ENCODE results near the gene PARVA.

Gene PARVA

GRCh38 chr11:12483604-12484003 is 106.2 kb downstream of the PARVA start:
- Histone ChIP-seq H3K4me1 (ENCODE audit: control insufficient read depth in 5 of 5, insufficient read depth in 5 of 5, low read length in 5 of 5) (peaks cover 3 to 16% (median 12%) of the 10 kb centered on the region in 5 donors), H3K4me3 (ENCODE audit: low read depth in 1 of 5, low read length in 5 of 5) (no peak overlapping the region), H3K27me3 (ENCODE audit: control insufficient read depth in 5 of 5, insufficient read depth in 4 of 5, low read length in 5 of 5) (no peaks in the 10 kb centered on the region), H3K36me3 (ENCODE audit: control insufficient read depth in 5 of 5, insufficient read depth in 5 of 5, low read length in 5 of 5) (peaks cover 10 to 27% (median 18%) of the 10 kb centered on the region in 5 donors), H3K9me3 (ENCODE audit: control insufficient read depth in 5 of 5, low read length in 5 of 5) (peaks cover 0 to under 1% (median 0%) of the 10 kb centered on the region in 5 donors), H3K27ac (ENCODE audit: low read depth, low read length) (peak overlapping the region; percentile 29), H3K9ac (ENCODE audit: low read length in 5 of 5) (peak overlapping the region in 1 of 5 donors; percentile 40)

- H3K27ac ChIP-seq (ENCODE audit: low read depth, low read length), result no peak overlapping the region
- H3K9me3 ChIP-seq (ENCODE audit: control insufficient read depth in 5 of 5, low read length in 5 of 5), result peaks cover 0 to 12% (median 2%) of the 10 kb centered on the region in 5 donors
- H3K4me3 ChIP-seq (ENCODE audit: low read depth in 1 of 5, low read length in 5 of 5), result no peak overlapping the region
- H3K4me1 ChIP-seq (ENCODE audit: control insufficient read depth in 5 of 5, insufficient read depth in 5 of 5, low read length in 5 of 5), result peaks cover 3 to 16% (median 12%) of the 10 kb centered on the region in 5 donors
- H3K36me3 ChIP-seq (ENCODE audit: control insufficient read depth in 5 of 5, insufficient read depth in 5 of 5, low read length in 5 of 5), result peaks cover 3 to 12% (median 12%) of the 10 kb centered on the region in 5 donors
- no peaks in the 10 kb centered on the region for H3K27me3 ChIP-seq (ENCODE audit: control insufficient read depth in 5 of 5, insufficient read depth in 4 of 5, low read length in 5 of 5)
- no peak overlapping the region for H3K9ac ChIP-seq (ENCODE audit: low read length in 5 of 5)
Observed at GRCh38 chr11:12485328-12485727, 108.0 kb downstream of the PARVA start.

GRCh38 chr11:12489246-12489772 is 111.9 kb downstream of the PARVA start:
- peaks cover 0 to 7% (median under 1%) of the 10 kb centered on the region in 5 donors for H3K4me1 ChIP-seq (ENCODE audit: control insufficient read depth in 5 of 5, insufficient read depth in 5 of 5, low read length in 5 of 5)
- no peak overlapping the region for H3K27ac ChIP-seq (ENCODE audit: low read depth, low read length)
- H3K4me3 ChIP-seq (ENCODE audit: low read depth in 1 of 5, low read length in 5 of 5), result no peak overlapping the region
- no peak overlapping the region for H3K9ac ChIP-seq (ENCODE audit: low read length in 5 of 5)
- peaks cover 0 to 9% (median 0%) of the 10 kb centered on the region in 5 donors for H3K36me3 ChIP-seq (ENCODE audit: control insufficient read depth in 5 of 5, insufficient read depth in 5 of 5, low read length in 5 of 5)
- no peaks in the 10 kb centered on the region for H3K27me3 ChIP-seq (ENCODE audit: control insufficient read depth in 5 of 5, insufficient read depth in 4 of 5, low read length in 5 of 5)
- H3K9me3 ChIP-seq (ENCODE audit: control insufficient read depth in 5 of 5, low read length in 5 of 5), result peaks cover 0 to 12% (median 2%) of the 10 kb centered on the region in 5 donors

- peaks cover 0 to 2% (median 0%) of the 10 kb centered on the region in 5 donors for H3K9me3 ChIP-seq (ENCODE audit: control insufficient read depth in 5 of 5, low read length in 5 of 5)
- H3K9ac ChIP-seq (ENCODE audit: low read length in 5 of 5), result no peak overlapping the region
- no peak overlapping the region for H3K4me3 ChIP-seq (ENCODE audit: low read depth in 1 of 5, low read length in 5 of 5)
- H3K36me3 ChIP-seq (ENCODE audit: control insufficient read depth in 5 of 5, insufficient read depth in 5 of 5, low read length in 5 of 5), result peaks cover 0 to 18% (median 5%) of the 10 kb centered on the region in 5 donors
- H3K4me1 ChIP-seq (ENCODE audit: control insufficient read depth in 5 of 5, insufficient read depth in 5 of 5, low read length in 5 of 5), result peaks cover 0 to 36% (median 14%) of the 10 kb centered on the region in 5 donors
- H3K27ac ChIP-seq (ENCODE audit: low read depth, low read length), result no peak overlapping the region
- no peaks in the 10 kb centered on the region for H3K27me3 ChIP-seq (ENCODE audit: control insufficient read depth in 5 of 5, insufficient read depth in 4 of 5, low read length in 5 of 5)
Observed at GRCh38 chr11:12494699-12495098, 117.3 kb downstream of the PARVA start.

GRCh38 chr11:12496181-12497025 is 119.0 kb downstream of the PARVA start:
- H3K27ac ChIP-seq (ENCODE audit: low read depth, low read length), result peak overlapping the region; percentile 47
- peaks cover 0 to 36% (median 14%) of the 10 kb centered on the region in 5 donors for H3K4me1 ChIP-seq (ENCODE audit: control insufficient read depth in 5 of 5, insufficient read depth in 5 of 5, low read length in 5 of 5)
- no peaks in the 10 kb centered on the region for H3K9me3 ChIP-seq (ENCODE audit: control insufficient read depth in 5 of 5, low read length in 5 of 5)
- H3K9ac ChIP-seq (ENCODE audit: low read length in 5 of 5), result no peak overlapping the region
- peaks cover 0 to 21% (median 9%) of the 10 kb centered on the region in 5 donors for H3K36me3 ChIP-seq (ENCODE audit: control insufficient read depth in 5 of 5, insufficient read depth in 5 of 5, low read length in 5 of 5)
- H3K27me3 ChIP-seq (ENCODE audit: control insufficient read depth in 5 of 5, insufficient read depth in 4 of 5, low read length in 5 of 5), result no peaks in the 10 kb centered on the region
- H3K4me3 ChIP-seq (ENCODE audit: low read depth in 1 of 5, low read length in 5 of 5), result no peak overlapping the region

GRCh38 chr11:12497431-12497830 is 120.1 kb downstream of the PARVA start:
- H3K4me3 ChIP-seq (ENCODE audit: low read depth in 1 of 5, low read length in 5 of 5), result no peak overlapping the region
- H3K27ac ChIP-seq (ENCODE audit: low read depth, low read length), result no peak overlapping the region
- H3K4me1 ChIP-seq (ENCODE audit: control insufficient read depth in 5 of 5, insufficient read depth in 5 of 5, low read length in 5 of 5), result peaks cover 0 to 36% (median 14%) of the 10 kb centered on the region in 5 donors
- no peaks in the 10 kb centered on the region for H3K27me3 ChIP-seq (ENCODE audit: control insufficient read depth in 5 of 5, insufficient read depth in 4 of 5, low read length in 5 of 5)
- peaks cover 0 to 21% (median 9%) of the 10 kb centered on the region in 5 donors for H3K36me3 ChIP-seq (ENCODE audit: control insufficient read depth in 5 of 5, insufficient read depth in 5 of 5, low read length in 5 of 5)
- no peaks in the 10 kb centered on the region for H3K9me3 ChIP-seq (ENCODE audit: control insufficient read depth in 5 of 5, low read length in 5 of 5)
- no peak overlapping the region for H3K9ac ChIP-seq (ENCODE audit: low read length in 5 of 5)

GRCh38 chr11:12499071-12499470 is 121.7 kb downstream of the PARVA start:
- Histone ChIP-seq H3K27ac (ENCODE audit: low read depth, low read length) (peak overlapping the region; percentile 56), H3K4me1 (ENCODE audit: control insufficient read depth in 5 of 5, insufficient read depth in 5 of 5, low read length in 5 of 5) (peaks cover 4 to 44% (median 21%) of the 10 kb centered on the region in 5 donors), H3K9ac (ENCODE audit: low read length in 5 of 5) (no peak overlapping the region), H3K27me3 (ENCODE audit: control insufficient read depth in 5 of 5, insufficient read depth in 4 of 5, low read length in 5 of 5) (no peaks in the 10 kb centered on the region), H3K4me3 (ENCODE audit: low read depth in 1 of 5, low read length in 5 of 5) (no peak overlapping the region), H3K36me3 (ENCODE audit: control insufficient read depth in 5 of 5, insufficient read depth in 5 of 5, low read length in 5 of 5) (peaks cover 0 to 23% (median 13%) of the 10 kb centered on the region in 5 donors), H3K9me3 (ENCODE audit: control insufficient read depth in 5 of 5, low read length in 5 of 5) (no peaks in the 10 kb centered on the region)

GRCh38 chr11:12502046-12502445 is 124.7 kb downstream of the PARVA start:
- H3K9ac ChIP-seq (ENCODE audit: low read length in 5 of 5), result no peak overlapping the region
- H3K36me3 ChIP-seq (ENCODE audit: control insufficient read depth in 5 of 5, insufficient read depth in 5 of 5, low read length in 5 of 5), result peaks cover 7 to 32% (median 25%) of the 10 kb centered on the region in 5 donors
- H3K27ac ChIP-seq (ENCODE audit: low read depth, low read length), result no peak overlapping the region
- no peaks in the 10 kb centered on the region for H3K27me3 ChIP-seq (ENCODE audit: control insufficient read depth in 5 of 5, insufficient read depth in 4 of 5, low read length in 5 of 5)
- no peak overlapping the region for H3K4me3 ChIP-seq (ENCODE audit: low read depth in 1 of 5, low read length in 5 of 5)
- peaks cover 2 to 20% (median 14%) of the 10 kb centered on the region in 5 donors for H3K4me1 ChIP-seq (ENCODE audit: control insufficient read depth in 5 of 5, insufficient read depth in 5 of 5, low read length in 5 of 5)
- H3K9me3 ChIP-seq (ENCODE audit: control insufficient read depth in 5 of 5, low read length in 5 of 5), result no peaks in the 10 kb centered on the region

- Histone ChIP-seq H3K4me3 (ENCODE audit: low read depth in 1 of 5, low read length in 5 of 5) (no peak overlapping the region), H3K27me3 (ENCODE audit: control insufficient read depth in 5 of 5, insufficient read depth in 4 of 5, low read length in 5 of 5) (no peaks in the 10 kb centered on the region), H3K9me3 (ENCODE audit: control insufficient read depth in 5 of 5, low read length in 5 of 5) (no peaks in the 10 kb centered on the region), H3K27ac (ENCODE audit: low read depth, low read length) (no peak overlapping the region), H3K4me1 (ENCODE audit: control insufficient read depth in 5 of 5, insufficient read depth in 5 of 5, low read length in 5 of 5) (peaks cover 4 to 31% (median 23%) of the 10 kb centered on the region in 5 donors), H3K36me3 (ENCODE audit: control insufficient read depth in 5 of 5, insufficient read depth in 5 of 5, low read length in 5 of 5) (peaks cover 7 to 28% (median 20%) of the 10 kb centered on the region in 5 donors), H3K9ac (ENCODE audit: low read length in 5 of 5) (no peak overlapping the region)
Observed at GRCh38 chr11:12503039-12503484, 125.7 kb downstream of the PARVA start.

- H3K27me3 ChIP-seq (ENCODE audit: control insufficient read depth in 5 of 5, insufficient read depth in 4 of 5, low read length in 5 of 5), result no peaks in the 10 kb centered on the region
- H3K27ac ChIP-seq (ENCODE audit: low read depth, low read length), result no peak overlapping the region
- no peak overlapping the region for H3K4me3 ChIP-seq (ENCODE audit: low read depth in 1 of 5, low read length in 5 of 5)
- no peak overlapping the region for H3K9ac ChIP-seq (ENCODE audit: low read length in 5 of 5)
- peaks cover 7 to 33% (median 27%) of the 10 kb centered on the region in 5 donors for H3K4me1 ChIP-seq (ENCODE audit: control insufficient read depth in 5 of 5, insufficient read depth in 5 of 5, low read length in 5 of 5)
- no peaks in the 10 kb centered on the region for H3K9me3 ChIP-seq (ENCODE audit: control insufficient read depth in 5 of 5, low read length in 5 of 5)
- peaks cover 7 to 28% (median 20%) of the 10 kb centered on the region in 5 donors for H3K36me3 ChIP-seq (ENCODE audit: control insufficient read depth in 5 of 5, insufficient read depth in 5 of 5, low read length in 5 of 5)
Observed at GRCh38 chr11:12503886-12504285, 126.5 kb downstream of the PARVA start.

Measured in subcutaneous abdominal adipose tissue (tissue), 5 donors.